GM18907 (cell line): ENCODE results near the gene VPS39.

ENCODE experiments used
- ATAC-seq: cut with Tn5 transposase; IDR thresholded peaks from one replicate; pipeline ENCODE4 v1.9.1; 2021; ENCODE audit warnings: mild to moderate bottlenecking, moderate library complexity; ENCODE audit not compliant: unreplicated experiment

Gene VPS39

GRCh38 chr15:42199126-42199525 is 9.0 kb downstream of the VPS39 start:
- no peak for ATAC-seq

- no peak for ATAC-seq
Measured at GRCh38 chr15:42198516-42198915, 9.6 kb downstream of the VPS39 start.

GRCh38 chr15:42194513-42194912 is 13.6 kb downstream of the VPS39 start:
- no peak for ATAC-seq

- ATAC-seq: no peak
Measured at GRCh38 chr15:42193383-42193782, 14.7 kb downstream of the VPS39 start.

GRCh38 chr15:42191610-42192346 is 16.3 kb downstream of the VPS39 start:
- no peak for ATAC-seq

- no peak for ATAC-seq
Measured at GRCh38 chr15:42190370-42190769, 17.7 kb downstream of the VPS39 start.

GRCh38 chr15:42185801-42186200 is 22.3 kb downstream of the VPS39 start:
- no peak for ATAC-seq

GRCh38 chr15:42184736-42185135 is 23.4 kb downstream of the VPS39 start:
- no peak for ATAC-seq

- ATAC-seq: no peak
Measured at GRCh38 chr15:42184296-42184695, 23.8 kb downstream of the VPS39 start.

GRCh38 chr15:42182961-42183360 is 25.1 kb downstream of the VPS39 start:
- no peak for ATAC-seq

GRCh38 chr15:42182328-42182886 is 25.7 kb downstream of the VPS39 start:
- no peak for ATAC-seq

GRCh38 chr15:42178056-42178455 is 30.0 kb downstream of the VPS39 start:
- no peak for ATAC-seq

- ATAC-seq: no peak
Measured at GRCh38 chr15:42175671-42176070, 32.4 kb downstream of the VPS39 start.

GRCh38 chr15:42172475-42172874 is 35.6 kb downstream of the VPS39 start:
- no peak for ATAC-seq

GRCh38 chr15:42171795-42172194 is 36.3 kb downstream of the VPS39 start:
- ATAC-seq: no peak

GRCh38 chr15:42171122-42171521 is 37.0 kb downstream of the VPS39 start:
- ATAC-seq: no peak

GRCh38 chr15:42166225-42166940 is 41.7 kb downstream of the VPS39 start:
- ATAC-seq: no peak

GRCh38 chr15:42165106-42165505 is 43.0 kb downstream of the VPS39 start:
- no peak for ATAC-seq

GRCh38 chr15:42163947-42164550 is 44.1 kb downstream of the VPS39 start:
- ATAC-seq: no peak

- no peak for ATAC-seq
Measured at GRCh38 chr15:42163291-42163690, 44.8 kb downstream of the VPS39 start.

- no peak for ATAC-seq
Measured at GRCh38 chr15:42160136-42160535, 48.0 kb downstream of the VPS39 start.
